ENCODE results near the gene ANAPC7. TPM values are rescaled to one million over a fixed set of nuclear protein-coding genes. Genes with fewer than 3 reads are reported as not detected.

Gene ANAPC7
- 51.1 to 58.2 TPM (median 53.2 TPM) in 5 replicates for total RNA-seq (2022; extraction: Qiagen RNA extraction; ENCODE audit: low read depth)

GRCh38 chr12:110403146-110403975, at the start of gene ANAPC7:
TSS of gene ANAPC7 (minus strand) at chr12:110403708. CDS start at chr12:110403627, 81 bp downstream.

GRCh38 chr12:110449799-110450497, 46.4 kb upstream of the ANAPC7 start, which contains the start of gene ARPC3:
TSS of gene ARPC3 (minus strand) at chr12:110450337. CDS start at chr12:110450260, 77 bp downstream.

Other genes starting within 250 kb of the ANAPC7 start
- 259 to 341 TPM (median 315 TPM) in 5 replicates for gene ATP2A2, start 122.5 kb downstream of the ANAPC7 start, total RNA-seq (2022; extraction: Qiagen RNA extraction; ENCODE audit: low read depth)
- 459 to 773 TPM (median 466 TPM) in 5 replicates for gene ARPC3, start 46.6 kb upstream of the ANAPC7 start, total RNA-seq (2022; extraction: Qiagen RNA extraction; ENCODE audit: low read depth)
- gene GPN3, start 64.5 kb upstream of the ANAPC7 start, total RNA-seq (2022; extraction: Qiagen RNA extraction; ENCODE audit: low read depth), result 26.3 to 37.5 TPM (median 32.1 TPM) in 5 replicates
- 17.3 to 20.6 TPM (median 18.0 TPM) in 5 replicates for gene FAM216A, start 65.1 kb upstream of the ANAPC7 start, total RNA-seq (2022; extraction: Qiagen RNA extraction; ENCODE audit: low read depth)
- 129 to 161 TPM (median 154 TPM) in 5 replicates for gene VPS29, start 98.4 kb upstream of the ANAPC7 start, total RNA-seq (2022; extraction: Qiagen RNA extraction; ENCODE audit: low read depth)
- gene RAD9B, start 98.6 kb upstream of the ANAPC7 start, total RNA-seq (2022; extraction: Qiagen RNA extraction; ENCODE audit: low read depth), result 0.09 to 0.61 TPM (median 0.29 TPM) in 5 replicates
- 17.3 to 26.1 TPM (median 25.1 TPM) in 5 replicates for gene PPTC7, start 179.6 kb upstream of the ANAPC7 start, total RNA-seq (2022; extraction: Qiagen RNA extraction; ENCODE audit: low read depth)
- 26.0 to 35.5 TPM (median 30.0 TPM) in 5 replicates for gene TCTN1, start 210.4 kb upstream of the ANAPC7 start, total RNA-seq (2022; extraction: Qiagen RNA extraction; ENCODE audit: low read depth)